Posterior vena cava (tissue), 2 donors: Measurements from ENCODE around the gene WDR20. TPM values are rescaled to one million over a fixed set of nuclear protein-coding genes. Genes with fewer than 3 reads are reported as not detected.
"Not testable (repeated sequence)": the region's sequence is repeated elsewhere in the genome, so short reads cannot be mapped to it uniquely, and the experiment has no call there.

Source experiments
- DNase-seq: peaks from one replicate; pipeline ENCODE4 v3.0.0-alpha.2; 2020; ENCODE audit warnings: low spot score
- intact Hi-C, 2 donors: fragments of 100-400 bp; cut with DNase I; formaldehyde crosslinking; loops; one replicate each; pipeline versions ENCODE4 v1.14.1 to v1.14.2; 2022 to 2023
- total RNA-seq, 2 donors: library from RNA; stranded (reverse); fragmentation: NEBNext Ultra II Directional; extraction: Animal tissue kit (Norgen Biotek cat#: 25700); gene quantifications; one replicate each; pipeline ENCODE4 v1.2.1, GENCODE V29; 2021
- donor health status: DM: yes; HTN: yes; CAD: no.
- donor health status: DM: yes; HTN: yes; CAD: no.

WDR20 gene
- total RNA-seq, 2 donors from 2014 or later, result 27.6 to 28.0 TPM

DNA sequence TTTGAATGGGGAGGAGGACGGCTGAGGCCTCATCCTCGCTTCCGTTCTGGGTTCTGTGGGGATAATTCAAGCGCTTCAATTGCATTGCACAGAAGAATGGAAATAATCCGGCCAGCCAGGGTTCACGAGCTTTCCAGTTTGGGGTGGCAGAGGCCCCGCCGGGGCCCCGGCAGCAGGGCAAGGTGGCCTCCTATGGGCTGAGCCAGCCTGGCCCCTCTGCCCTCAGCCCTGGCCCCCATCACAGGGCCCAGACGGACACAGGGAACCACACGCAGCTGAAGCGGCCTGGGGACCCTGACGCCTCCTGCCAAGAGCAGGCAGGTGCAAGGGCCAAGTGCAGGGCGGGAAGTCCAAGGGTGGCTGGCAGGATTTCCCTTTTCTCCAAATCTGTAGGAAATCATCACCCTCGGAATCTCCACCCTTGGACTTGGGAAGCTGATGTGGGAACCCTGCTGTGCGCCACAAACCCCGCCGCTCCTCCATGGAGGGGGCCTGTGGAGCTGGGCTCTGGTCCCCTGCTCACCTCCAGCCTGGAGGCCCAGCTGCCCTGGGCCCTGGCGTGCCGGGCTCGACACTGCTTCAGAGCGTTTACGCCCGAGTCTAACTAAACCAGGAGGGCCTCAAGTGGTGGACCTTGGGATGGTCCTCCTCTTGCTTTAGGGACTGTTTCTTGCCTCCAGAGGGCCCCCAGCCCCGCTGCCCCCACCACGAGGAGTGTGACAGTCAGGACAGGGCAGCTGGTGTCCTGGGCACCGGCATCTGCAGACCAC is 86.8 kb downstream of the WDR20 start:
- DNase-seq, result no peak
- intact Hi-C loops, result no loop called here

- intact Hi-C loops, result no loop called here
- DNase-seq, result no peak
Measured at GRCh38 chr14:102227184-102227964, 87.7 kb downstream of the WDR20 start.

GRCh38 chr14:102229071-102229738 is 89.5 kb downstream of the WDR20 start:
- intact Hi-C loops, result no loop called here
- DNase-seq, result peak; percentile 51

DNA sequence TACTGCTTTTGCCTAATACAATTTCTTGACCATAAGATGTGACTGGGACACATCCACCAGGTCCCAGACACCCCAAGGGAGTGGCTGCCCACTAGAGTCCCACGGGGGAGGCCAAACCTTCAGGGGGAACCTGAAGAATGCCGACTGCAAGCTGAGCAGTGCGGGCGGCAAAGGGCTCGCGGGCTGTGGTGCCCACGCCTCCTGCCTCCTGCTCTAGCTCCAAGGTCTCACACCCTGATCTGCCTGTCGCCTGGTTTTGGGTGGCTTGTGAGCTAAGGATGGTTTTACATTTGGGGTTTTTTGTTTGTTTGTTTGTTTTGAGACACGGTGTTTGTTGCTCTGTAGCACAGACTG is 90.0 kb downstream of the WDR20 start:
- peak; percentile 41 for DNase-seq
- intact Hi-C loops, result loop anchor here (5.0 kb wide), 1 partner anchor 83 kb away; no protein-coding TSS in a partner anchor

GRCh38 chr14:102230481-102231210 is 90.9 kb downstream of the WDR20 start:
- intact Hi-C loops, result loop anchor here (5.0 kb wide), 1 partner anchor 82 kb away; no protein-coding TSS in a partner anchor
- DNase-seq, result peak; percentile 73

DNA sequence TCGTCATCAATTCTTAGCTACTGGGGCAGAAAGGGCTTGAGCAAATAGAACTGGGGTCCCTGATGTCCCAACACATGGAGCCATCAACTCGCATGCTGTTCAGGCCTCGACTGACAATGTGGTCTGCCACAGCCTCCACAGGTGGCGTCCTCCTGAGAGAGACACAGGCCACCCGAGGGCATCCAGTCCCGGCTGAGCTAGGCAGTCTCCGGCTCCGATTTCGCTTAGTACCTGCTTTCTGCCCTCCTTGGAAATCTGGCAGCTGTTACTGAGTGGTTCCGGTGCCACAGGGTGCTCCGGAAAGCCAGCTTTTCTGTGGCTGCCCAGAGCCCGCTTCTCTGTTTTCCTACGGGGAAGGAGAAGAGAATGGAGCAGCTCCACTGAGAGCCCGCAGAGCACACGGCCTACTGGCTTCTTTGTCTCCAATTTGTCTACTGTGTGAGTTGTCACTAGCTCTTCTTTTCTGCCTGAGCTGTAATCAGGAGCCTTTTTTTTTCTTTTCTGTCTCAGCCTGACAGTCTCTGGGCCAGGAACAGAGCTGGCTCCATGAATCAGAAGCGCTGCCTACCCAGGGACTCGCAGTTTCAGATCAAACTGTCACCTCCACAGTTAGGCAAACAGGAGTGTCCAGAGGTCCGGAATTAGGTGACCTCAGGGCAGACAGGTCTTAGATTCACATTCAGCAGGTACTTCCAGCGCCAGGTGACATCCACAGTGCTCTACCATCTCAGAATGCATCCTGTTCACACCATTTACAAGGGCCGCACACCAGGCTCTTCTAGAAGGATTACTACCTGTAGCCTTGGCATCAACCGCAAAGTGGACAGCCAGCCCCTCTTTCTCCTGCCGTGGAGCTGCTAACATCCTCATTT is 92.0 kb downstream of the WDR20 start:
- DNase-seq, result peak; percentile 63
- intact Hi-C loops, result loop anchor here (5.0 kb wide), 1 partner anchor 81 kb away; no protein-coding TSS in a partner anchor

- intact Hi-C loops, result loop anchor here (5.0 kb wide), 1 partner anchor 80 kb away; no protein-coding TSS in a partner anchor
- DNase-seq, result no peak
Measured at GRCh38 chr14:102232348-102232625, 92.6 kb downstream of the WDR20 start.

DNA sequence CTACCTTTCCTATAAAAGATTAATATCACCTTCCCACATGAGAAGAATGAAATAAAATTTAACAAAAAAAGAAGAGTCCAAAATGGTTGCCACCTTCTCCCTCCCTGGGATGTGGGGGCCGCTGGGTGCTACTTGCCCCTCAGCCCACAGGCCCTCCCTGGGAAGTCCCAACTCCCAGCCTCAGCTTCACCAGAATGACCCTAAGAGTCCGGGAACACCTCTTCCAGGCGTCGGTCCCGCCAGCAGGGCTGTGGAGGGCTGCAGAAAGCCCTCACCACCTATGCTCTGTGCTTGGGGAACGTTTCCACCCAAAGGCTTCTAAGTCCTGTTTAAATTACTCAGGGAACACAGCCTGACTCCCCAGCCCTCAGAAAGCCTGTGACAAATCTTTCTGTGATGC is 93.4 kb downstream of the WDR20 start:
- intact Hi-C loops, result loop anchor here (5.0 kb wide), 1 partner anchor 79 kb away; no protein-coding TSS in a partner anchor
- DNase-seq, result peak; percentile 17

GRCh38 chr14:102234331-102235264 is 94.9 kb downstream of the WDR20 start:
- peak; percentile 56 for DNase-seq
- intact Hi-C loops, result loop anchor here (5.0 kb wide), 1 partner anchor 78 kb away; no protein-coding TSS in a partner anchor

DNA sequence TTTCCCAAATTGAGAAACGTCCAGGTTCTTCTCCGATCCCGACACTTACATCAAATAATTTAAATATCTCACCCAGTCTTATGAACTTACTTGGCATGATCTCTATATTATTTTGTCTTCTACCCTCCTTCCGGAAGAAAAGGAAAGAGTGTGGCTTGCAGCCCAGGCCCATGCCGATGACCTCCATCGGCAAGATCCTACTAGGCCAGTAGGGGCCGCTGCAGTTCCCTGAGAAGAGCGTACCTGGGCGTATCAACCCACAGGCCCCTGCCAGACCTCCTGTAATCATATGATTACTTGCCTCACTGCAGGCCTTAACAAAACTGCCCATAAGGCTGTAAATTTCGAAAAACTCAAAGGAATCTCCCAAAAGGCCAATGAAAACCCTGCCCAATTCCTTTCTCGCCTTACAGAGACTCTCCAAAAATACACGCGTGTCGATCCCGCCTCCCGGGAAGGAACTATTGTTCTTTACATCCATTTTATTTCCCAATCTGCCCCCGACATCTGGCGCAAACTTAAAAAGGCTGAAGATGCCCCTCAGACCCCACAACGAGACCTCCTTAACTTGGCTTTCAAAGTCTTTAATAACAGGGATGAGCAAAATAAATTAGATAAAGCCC is 95.7 kb downstream of the WDR20 start:
- intact Hi-C loops, result no loop called here
- peak; percentile 93 for DNase-seq

DNA sequence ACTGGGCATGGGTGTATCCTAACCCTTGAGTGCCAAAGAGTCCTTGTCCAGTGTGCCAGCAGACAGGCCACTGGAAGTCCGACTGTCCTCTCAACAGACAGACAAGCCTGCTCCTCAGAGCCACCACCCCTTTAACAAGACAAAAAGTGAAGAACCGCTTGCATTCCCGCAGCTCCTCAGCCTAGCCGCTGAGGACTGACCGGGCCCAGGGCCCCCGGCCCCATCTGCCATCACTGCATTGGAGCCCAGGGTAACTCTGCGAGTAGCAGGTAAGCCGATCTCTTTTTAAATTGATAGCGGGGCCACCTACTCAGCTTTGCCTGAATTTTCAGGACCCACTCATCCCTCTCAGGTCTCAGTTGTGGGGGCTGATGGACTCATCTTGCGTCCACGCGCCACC is 96.3 kb downstream of the WDR20 start:
- DNase-seq, result no peak
- intact Hi-C loops, result no loop called here

- DNase-seq, result no peak
- intact Hi-C loops, result no loop called here
Measured at GRCh38 chr14:102238131-102238530, 98.4 kb downstream of the WDR20 start.

DNA sequence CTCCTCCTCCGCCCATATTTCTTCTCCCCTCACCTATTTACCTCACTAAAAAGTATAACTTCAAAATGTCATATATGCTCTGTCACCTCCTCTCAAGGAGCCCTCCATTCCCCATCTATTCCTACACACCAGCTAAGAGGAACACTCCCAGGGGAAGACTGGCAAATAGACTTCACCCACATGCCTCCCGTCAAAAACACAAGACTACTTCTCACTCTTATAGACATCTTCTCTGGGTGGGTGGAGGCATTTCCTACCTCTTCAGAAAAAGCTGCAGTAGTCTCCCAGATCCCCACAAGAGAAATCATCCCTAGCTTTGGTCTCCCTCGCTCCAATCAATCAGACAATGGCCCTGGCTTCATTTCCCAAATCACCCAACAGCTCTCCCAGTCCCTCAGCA is 99.1 kb downstream of the WDR20 start:
- intact Hi-C loops, result no loop called here
- no peak for DNase-seq

DNA sequence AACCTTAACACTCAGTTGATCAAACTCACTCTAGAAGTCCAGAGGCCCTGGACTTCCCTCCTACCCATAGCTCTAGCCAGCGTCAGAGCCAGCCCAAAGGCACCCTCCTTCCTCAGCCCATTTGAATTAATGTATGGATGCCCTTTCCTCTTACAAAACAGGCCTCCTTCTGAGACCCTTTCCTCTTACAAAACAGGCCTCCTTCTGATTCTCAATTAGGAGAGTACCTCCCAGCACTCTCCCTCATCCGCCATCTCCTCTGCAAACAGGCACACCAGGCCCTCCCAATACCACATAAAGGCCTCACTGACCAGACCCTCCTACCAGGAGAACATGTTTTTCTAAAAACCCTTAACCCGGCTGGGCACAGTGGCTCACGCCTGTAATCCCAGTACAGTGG is 99.5 kb downstream of the WDR20 start:
- intact Hi-C loops, result no loop called here

DNA sequence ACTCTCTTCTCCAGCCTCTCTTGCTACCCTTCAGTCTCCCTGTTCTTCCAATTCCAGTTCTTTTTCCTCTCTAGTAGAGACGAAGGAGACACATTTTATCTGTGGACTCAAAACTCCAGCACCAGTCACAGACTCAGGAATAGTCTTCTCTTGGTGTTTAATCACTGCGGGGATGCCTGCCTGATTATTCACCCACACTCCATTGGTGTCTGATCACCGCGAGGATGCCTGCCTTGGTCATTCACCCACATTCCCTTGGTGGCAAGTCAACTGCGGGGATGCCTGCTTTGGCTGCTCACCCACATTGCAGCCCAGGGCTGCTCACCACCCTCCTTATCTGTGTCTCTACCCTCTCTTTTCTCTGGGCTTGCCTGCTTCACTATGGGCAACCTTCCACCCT is 100.8 kb downstream of the WDR20 start:
- peak; percentile 22 for DNase-seq
- intact Hi-C loops, result not testable (repeated sequence)

More for the DNA sequence above, 99.5 kb downstream of the WDR20 start:
- DNase-seq, result peak; percentile 30

- intact Hi-C loops, result no loop called here
- DNase-seq, result peak; percentile 30
Measured at GRCh38 chr14:102241147-102241546, 101.5 kb downstream of the WDR20 start.

DNA sequence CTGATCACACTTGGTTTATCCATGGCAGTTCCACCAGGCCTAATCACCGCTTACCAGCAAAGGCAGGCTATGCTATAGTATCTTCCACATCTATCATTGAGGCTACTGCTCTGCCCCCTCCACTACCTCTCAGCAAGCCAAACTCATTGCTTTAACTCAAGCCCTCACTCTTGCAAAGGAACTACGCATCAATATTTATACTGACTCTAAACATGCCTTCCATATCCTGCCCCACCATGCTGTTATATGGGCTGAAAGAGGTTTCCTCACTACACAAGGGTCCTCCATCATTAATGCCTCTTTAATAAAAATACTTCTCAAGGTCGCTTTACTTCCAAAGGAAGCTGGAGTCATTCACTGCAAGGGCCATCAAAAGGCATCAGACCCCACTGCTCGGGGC is 104.1 kb downstream of the WDR20 start:
- peak; percentile 43 for DNase-seq

More for the DNA sequence above, 104.1 kb downstream of the WDR20 start:
- intact Hi-C loops, result not testable (repeated sequence)
